Renal cortex interstitium (tissue), 11 donors: ENCODE data around the gene KCTD1. TPM values are rescaled to one million over a fixed set of nuclear protein-coding genes. Genes with fewer than 3 reads are reported as not detected.

Experiments
- DNase-seq, 11 donors: peaks; one replicate each; pipeline ENCODE4 v3.0.0-alpha.2; 2013; ENCODE audit warnings: low read depth in 9 of 11, low spot score in 4 of 11; ENCODE audit errors: extremely low read depth in 1 of 11
- polyA plus RNA-seq, 3 donors: library from polyadenylated mRNA; unstranded; fragments of 120-200 nt; gene quantifications; one replicate each; pipeline ENCODE4 v1.2.1, GENCODE V29; 2013; ENCODE audit not compliant: insufficient read length in 3 of 3

The KCTD1 gene
- polyA plus RNA-seq, 3 donors, result 70.2 to 77.7 (median 71.3) TPM

DNA sequence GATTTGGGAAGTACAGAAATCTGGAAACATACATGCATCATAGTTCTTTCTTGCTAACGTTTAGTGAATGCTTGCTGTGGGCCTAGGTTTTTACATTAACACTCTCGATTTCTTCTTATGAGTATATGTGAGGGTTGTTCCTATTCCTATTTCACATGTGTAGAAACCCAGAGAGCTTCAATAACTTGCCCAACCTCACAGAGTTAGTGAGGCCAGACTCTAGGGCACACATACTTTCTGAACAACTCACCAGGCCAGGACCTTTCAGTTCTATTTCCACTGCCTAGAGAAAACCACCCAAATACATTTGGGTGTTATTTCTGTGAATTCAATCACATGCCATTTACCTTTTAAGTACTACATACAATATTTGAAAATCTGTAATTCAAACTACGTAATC, 8.2 kb upstream of the KCTD1 start:
- no peak for DNase-seq

DNA sequence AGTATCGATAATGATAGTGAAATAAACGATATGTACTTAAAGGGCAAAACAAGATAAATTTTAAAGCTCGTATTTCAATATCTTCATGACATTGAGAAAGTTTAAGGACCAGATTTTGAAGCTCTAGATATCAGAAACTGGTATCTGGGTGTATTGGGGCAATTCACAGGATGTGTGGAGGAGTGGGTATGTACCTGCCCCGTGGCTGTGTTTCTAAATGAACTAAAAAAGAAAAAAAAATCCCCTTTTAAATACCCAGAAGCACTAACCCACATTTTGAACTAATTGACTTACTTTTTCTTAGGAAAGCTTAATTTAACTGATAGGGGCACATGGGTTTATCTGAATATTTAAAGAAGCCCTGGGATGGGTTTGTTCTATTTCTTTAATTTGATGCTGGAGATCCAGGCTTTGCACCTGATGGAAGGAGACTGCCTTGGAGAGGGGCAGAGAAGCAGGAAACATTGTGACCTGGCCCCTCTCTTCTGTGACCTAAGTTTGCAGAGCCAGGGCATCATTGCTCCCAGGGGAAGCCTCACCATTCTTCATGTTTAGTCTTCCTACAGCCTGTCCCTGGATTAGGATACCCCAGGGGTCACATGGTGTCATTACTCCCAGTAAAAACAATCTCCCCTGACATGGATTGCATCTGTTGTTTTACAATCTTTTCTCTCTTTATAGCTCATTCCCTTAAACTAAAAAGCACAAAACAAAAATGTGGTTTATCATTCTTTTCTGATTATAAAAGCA, 7.6 kb upstream of the KCTD1 start:
- no peak for DNase-seq

DNA sequence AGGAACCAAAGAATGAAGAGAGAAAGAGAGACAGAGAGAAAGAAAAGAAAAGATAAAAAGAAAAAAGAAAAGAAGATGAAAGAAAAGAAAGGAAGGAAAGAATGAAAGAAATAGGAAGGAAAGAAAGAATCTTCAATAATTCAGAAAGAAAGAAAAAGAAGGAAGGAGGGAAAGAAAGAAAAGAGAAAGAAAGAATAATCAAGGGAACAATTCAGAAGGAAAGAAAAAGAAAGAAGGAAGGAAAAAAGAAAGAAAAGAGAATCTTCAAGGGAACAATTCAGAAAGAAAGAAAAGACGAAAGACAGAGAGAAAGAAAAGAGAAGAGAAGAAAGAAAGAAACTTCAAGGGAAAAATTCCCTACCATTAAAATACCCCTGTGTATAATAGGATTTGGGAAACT, 5.6 kb upstream of the KCTD1 start:
- no peak for DNase-seq

DNA sequence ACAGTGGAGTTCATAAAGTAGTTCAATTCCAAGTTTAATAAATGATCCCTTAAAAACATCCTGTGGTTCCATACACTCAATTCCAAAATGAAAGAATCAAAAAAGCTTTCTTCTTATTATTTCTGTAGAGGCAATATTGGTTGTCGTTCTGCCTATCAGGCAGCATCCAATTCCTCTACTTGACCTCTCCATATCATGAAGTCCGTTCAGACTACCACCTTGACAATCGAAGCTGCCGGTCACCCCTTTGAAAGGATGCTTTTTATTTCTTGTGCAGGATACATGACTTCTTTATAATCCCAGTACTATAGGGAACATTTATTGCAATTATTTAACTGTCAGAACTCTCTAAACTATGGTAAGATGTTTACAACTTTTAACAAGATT, 3.3 kb upstream of the KCTD1 start:
- DNase-seq, result no peak

DNA sequence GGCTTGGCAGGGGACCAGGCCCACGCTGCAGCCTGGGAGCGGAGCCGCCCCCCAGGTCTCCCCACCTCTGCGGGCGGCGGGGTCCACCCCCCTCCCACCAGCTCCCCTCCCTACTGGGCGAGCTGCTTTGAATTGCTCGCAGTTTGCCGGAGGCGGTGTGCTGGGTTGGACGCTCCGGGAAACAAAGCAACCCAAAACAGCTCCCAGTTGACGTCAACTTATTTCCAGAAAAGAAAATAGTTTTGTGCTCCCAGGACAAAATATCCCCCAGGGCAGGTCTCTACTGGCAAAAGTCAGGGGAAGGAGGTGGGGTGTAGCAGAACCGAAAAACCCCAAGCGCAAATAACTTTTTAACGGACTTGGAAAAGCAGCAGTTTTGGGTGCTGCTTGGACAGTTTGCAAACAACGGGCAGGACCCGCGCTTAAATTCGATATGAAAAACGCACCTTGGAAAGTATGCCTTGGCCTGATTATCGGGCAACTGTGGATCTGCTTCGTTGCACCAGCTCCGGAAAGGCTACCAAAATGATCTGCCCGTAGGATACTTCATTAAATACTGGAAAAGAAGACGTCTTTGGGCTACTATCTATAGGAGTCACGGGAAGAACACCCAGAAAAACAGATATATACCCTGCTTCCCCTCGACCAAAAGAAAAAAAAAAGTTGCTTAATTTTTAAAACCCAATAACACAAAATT, 2.8 kb upstream of the KCTD1 start:
- peak in 3 of 11 donors; percentile 29 to 49 (median 31) for DNase-seq

DNA sequence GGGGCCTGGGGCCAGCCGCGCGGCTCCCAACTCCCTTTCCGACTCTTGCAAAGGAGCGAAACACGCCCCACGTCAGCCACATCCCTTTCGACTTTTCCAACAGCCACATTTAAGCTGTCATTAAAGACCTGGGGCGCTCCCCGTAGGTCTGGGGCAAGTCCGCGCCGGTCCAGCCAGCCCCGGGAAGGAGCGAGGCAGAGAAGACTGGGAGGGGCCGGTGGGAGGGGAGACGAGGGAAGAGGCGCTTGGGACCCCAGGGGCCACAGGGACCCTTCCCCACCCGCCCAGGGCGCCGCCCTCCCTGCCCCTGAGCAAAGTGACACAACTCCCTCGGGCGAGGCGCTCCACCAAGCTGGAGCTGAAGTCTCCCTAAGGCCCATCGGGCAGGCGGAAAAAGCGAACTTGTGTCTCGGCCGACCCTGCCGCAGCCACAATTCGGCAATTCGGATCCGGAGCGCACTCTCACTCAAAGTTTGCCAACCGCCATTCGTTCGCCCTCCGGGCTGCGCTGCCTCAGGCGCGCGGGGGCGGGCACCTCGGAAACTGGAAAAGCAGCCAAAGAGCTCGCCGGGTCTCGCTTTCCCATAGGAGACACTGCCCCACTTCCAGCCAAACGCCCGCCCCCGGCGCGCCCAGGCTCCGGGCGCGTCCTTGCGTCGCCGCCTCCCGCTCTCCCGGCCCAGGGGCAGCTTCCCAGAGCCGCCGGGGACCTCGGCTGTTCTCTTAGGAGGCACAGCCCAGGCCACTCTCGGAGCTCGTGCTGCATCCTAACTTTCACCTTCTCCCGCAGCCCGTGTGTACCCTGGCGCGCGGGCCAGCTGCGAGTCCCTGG, 1.1 kb upstream of the KCTD1 start:
- DNase-seq, result peak in 6 of 11 donors; percentile 29 to 66 (median 52)

DNA sequence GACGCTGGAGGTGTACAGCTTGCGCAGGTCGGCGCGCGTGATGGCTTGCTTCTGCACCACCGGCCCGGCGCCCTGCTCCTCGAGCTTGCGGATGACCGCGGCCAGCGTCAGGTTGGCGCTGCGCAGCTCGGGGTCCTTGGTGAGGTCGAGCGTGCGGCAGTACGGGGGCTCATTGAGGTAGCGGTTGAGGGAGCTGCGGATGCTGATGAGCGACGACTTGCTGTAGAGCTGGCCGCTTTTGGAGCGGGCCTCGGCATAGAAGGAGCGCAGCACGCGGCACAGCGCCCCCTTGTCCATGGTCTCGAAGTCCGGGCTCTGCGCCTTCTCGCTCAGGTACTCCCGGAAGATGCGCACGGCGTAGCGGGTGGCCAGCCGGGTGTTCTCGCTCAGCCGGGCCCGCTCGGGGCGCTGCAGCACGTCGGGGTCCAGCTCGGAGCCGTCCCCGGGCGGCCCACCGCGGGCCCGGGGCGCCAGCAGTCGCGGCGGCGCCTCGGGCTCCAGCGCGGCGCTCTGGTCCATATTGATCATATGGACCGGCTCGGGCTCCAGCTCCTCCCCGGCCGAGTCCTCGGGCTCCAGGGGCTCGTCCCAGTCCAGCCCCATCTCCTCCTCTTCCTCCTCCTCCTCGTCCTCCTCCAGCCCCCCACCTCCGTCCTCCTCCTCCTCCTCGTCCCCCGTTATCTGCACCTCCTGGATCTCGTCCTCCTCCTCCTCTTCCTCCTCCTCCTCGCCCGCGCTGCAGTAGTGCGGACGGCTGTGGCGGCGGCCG, 523 bp downstream of the KCTD1 start:
- peak in 6 of 11 donors; percentile 73 to 81 (median 76) for DNase-seq

DNA sequence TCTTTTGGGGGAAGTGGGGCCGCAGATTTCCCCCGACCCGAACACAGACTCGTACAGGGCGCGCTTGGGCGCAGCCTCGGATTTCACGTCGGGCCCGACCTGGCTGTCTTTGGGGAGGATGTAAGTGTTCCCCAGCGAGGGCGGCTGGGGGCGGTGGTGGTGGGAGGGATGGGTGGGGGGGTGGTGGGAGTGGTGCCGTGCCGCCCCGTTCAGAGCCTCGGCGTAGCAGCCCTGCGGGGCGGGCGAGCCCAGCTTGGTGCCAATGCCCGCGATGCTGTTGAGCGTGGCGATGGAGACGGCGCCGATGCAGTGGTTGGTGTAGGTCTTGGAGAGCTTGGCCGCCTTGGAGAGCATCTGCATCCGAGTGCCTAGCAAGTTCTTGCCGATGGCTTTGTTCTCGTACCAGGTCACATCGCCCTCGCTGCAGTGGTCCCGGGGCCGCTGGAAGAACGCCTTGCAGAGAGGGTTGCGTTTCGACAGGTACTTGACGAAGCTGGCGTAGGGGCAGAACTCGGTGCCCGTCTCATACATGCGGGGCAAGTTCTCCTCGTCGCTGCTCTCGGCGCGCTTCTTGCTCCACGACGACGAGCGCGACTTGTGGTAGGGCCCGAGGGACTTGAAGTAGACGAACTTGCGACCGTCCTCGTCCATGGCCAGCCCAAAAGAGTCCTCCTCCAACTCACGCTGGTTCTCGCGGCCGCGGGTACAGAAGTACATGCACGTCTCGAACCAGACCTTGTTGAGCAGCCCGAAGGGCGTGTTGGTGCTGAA, 1.3 kb downstream of the KCTD1 start:
- DNase-seq, result peak in 2 of 11 donors; percentile 31 to 40

DNA sequence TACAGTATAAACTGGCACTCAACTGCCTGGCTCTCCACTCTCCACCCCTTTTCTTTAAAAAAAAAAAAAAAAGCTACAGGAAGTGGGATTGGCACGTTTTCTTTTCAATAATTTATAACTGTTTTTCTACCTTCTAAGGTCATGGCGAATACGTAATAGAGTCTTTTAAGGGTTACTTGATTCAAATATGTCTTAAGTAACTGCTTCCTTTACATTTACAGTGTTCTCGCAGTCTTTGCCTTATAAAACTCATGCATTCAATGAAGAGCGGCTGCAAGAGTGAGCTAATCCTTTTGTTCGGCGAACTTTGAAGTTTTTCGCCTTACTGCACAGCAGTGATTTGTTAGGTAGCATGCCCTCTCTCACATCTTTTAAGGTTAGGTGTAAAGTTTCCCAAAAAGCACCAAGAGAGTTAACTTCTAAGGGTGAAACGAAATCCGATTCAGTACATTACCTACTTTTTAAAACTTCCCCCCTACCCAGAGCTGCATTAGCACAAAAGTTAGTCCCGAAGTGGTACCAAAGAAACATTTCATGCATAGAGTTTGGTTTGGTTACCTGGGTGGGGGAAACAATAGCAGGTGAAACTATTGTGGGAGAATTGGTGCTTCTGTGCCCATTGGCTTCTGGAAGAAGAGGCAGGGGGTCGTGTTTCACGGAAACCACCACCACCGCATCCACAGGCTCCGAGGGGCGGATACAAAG, 2.0 kb downstream of the KCTD1 start:
- DNase-seq, result peak in 4 of 11 donors; percentile 25 to 62 (median 56)

DNA sequence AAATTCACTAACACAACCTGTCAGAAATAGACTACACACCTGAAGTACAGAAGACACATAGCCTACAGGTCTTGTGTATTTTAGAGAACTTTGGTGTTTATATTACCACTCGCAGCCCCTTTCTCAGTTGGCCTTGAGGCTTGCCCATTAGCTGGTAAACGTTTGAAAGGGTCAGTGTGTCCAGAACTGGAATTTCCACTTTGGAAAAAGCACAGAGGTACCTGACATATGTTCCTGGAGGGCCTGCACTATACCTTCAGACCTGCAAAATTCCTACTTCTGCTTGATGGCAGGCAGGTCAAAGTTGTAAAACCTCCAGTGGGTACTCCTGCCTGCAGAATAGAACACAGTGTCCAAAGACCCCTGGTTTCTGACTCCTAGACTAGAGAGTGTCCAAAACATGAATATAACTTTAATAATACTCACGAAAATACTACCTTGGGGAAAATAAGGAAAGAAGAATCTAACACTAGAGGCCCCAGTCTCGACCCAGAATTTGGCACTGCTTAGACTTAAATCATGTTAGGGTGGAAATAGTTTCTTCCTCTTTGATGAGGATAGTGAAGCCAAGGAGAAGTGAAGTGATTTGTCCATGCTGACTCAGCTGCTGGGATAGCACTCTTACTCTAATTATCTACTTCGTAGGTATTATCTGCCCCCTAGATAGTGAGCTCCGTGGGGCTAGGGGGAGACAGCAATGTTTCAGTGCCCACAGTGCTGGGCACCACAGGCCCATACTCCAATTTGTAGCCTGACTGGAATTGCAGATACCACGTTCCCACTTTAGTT, 2.8 kb downstream of the KCTD1 start:
- DNase-seq, result no peak

DNA sequence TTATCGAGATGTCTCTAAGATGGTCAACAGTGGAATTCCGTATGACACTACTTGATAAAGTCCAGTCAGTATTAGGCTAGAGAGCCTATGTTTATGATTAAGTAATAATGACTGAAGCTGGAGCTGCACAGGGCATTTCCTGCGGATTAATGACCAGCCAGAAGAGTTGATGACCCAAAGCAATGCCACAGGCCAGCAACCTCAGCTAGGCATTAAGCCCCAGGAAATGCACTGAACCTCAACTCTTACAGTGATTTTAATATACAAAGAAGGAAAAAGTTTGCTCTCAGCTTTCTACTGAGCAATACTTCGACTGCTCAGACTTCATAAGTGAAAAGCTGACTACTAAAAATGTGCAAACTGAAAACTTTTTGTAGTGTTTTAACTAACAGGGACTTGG, 3.9 kb downstream of the KCTD1 start:
- DNase-seq, result peak in 1 of 11 donors; percentile 35

DNA sequence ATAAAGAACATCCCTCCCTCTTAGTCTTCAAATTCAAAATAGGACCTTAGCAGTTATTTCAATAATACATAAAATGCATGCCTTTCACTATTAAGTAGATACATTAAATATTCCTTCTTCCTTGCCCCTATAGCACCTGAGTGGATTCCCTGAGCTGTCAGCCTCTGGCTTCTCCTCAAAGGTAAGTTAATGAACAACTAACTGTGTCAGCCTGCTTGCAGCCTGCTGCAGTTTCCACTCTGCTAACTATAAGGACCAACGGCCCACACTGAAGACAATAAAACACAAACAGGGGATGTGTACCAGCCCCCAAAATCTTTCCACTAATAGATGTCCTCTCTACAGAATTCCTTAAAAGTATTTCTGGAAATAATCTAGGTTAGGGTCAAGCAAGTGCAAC, 5.0 kb downstream of the KCTD1 start:
- DNase-seq, result peak in 1 of 11 donors; percentile 38

DNA sequence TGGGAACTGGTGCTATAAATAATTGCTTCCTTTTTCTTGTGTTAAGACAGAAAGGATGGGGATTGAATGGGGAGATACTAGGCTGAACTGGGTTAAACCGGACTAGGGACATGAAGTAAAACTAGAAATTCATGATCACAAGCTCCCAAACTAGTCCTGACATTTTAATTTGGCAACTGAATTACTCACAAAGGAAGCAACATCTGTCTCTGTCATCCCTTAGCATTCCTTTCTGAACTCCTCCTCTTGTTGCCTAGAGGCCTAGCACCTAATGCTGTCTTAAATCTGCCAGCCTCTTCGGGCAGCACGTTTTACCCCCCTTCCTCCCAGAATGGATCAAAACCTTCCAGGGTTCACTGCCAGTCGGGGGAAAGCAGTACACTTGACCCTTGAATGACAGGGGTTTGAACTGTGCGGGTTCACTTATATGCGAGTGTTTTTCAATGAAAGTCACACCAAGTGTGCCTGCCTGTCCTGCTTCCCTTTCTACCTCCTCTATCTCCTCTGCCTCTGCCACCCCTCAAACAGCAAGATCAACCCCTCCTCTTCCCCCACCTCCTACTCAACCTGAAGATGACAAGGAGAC, 8.2 kb downstream of the KCTD1 start:
- DNase-seq, result peak in 3 of 11 donors; percentile 41 to 65 (median 41)

DNA sequence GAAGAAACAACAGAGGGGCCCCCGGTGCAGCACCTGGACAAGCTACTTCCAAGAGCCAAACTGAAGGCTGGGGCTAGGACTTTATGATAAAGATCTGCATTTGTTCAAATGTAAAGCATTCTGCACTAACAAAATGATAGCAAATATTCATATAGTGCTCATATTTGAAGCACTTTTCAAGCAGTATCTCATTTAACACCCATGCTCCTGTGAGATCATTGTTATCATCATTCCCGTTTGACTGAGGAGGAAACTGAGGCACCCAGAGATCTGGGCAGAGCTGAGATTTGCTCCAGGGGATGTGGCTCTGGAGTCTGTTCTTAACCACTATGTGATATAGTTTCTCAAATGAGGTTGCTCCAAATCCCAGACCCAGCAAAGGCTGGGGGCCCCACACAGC, 9.8 kb downstream of the KCTD1 start:
- DNase-seq, result no peak

DNA sequence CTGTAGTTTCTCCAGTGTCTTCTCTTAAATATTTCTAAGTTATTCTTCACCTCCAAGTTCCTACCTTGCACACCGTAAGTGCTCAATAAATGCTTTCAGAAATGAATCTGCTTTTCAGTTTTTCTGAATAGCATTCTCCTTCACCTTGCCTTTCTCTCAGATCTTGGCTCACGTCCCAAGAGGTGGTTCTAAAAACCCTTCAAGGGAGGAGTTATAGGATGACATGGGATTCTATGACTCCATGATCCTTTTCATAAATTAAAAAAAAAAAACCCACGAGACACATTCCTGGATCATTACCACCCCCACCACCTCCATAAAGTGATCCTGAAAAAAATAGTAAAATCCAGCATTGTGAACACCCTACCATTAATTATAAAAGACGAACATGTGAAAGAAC, 11.7 kb downstream of the KCTD1 start:
- DNase-seq, result no peak

DNA sequence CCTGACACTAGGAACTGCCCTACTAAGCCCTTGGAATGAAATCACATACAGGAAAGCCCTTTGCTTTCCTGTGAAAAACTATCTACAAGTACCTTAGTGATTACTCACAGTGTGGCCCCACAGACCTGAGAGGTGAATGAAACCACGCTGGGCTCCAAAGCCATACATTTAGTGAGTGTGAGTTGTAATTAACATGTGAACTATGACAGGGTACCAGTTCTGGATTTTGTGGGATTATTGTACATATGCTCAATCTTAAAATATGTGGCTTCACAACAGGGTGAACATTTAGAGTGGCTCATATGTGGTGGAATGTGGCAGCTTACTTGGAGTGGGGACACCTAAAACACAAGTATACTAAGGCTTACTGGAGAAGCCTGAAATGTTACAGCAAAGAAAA, 12.3 kb downstream of the KCTD1 start:
- DNase-seq, result no peak

DNA sequence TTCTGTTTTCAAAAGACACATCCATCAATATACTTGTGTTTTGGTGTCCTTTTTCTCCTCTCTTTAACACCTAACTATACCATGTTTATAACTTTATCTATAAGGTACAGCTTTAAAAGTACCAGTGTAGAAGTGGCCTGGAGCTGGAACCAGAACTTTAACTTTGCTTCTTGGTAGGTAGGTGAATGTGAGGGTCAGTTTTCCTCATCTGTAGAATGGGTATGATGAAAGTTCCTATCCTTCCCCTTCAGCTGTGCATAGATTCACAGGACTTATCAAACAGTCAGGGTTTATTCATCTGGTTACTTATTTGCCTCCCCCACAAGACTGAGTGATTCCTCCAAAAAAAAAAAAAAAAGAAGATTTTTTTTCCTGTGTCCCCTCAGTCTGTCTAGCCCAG, 12.7 kb downstream of the KCTD1 start:
- no peak for DNase-seq
